Breast epithelium (tissue), 4 donors: ENCODE data around the gene LILRA5. TPM values are rescaled to one million over a fixed set of nuclear protein-coding genes. Genes with fewer than 3 reads are reported as not detected.
A peak's percentile ranks its signal among the peaks of the same experiment; 100 is the strongest.

Experiments
- DNase-seq, 2 donors: peaks; one replicate each; pipeline ENCODE4 v3.0.0-alpha.2; 2019; ENCODE audit warnings: low spot score in 2 of 2
- H3K27ac ChIP-seq, 2 donors: fragments of 200-600 bp; sonication (generic) in 1 of 2; one replicate each; pipeline ENCODE4 v1.5.1; 2016 to 2019; ENCODE audit warnings: mild to moderate bottlenecking in 1 of 2
- H3K27me3 ChIP-seq, 2 donors: fragments of 200-600 bp; sonication (generic) in 1 of 2; one replicate each; pipeline versions ENCODE4 v1.5.1 to v1.6.0; 2017 to 2019; ENCODE audit warnings: control low read depth in 1 of 2, mild to moderate bottlenecking in 1 of 2
- H3K36me3 ChIP-seq: fragments of 200-600 bp; one replicate; pipeline ENCODE4 v1.5.1; 2019
- H3K4me1 ChIP-seq, 2 donors: fragments of 200-600 bp; sonication (generic); one replicate each; pipeline ENCODE4 v1.5.1; 2016 to 2019; ENCODE audit warnings: control low read depth in 1 of 2
- H3K4me3 ChIP-seq, 3 donors: fragments of 200-600 bp; sonication (generic); 1 replicate in 2 of 3; 2 replicates in 1 of 3; pipeline ENCODE4 v1.5.1; 2016 to 2019; ENCODE audit warnings: mild to moderate bottlenecking in 3 of 3, moderate library complexity in 2 of 3
- H3K9me3 ChIP-seq, 2 donors: fragments of 200-600 bp; sonication (generic) in 1 of 2; one replicate each; pipeline ENCODE4 v1.5.1; 2016 to 2019; ENCODE audit warnings: control low read depth in 1 of 2
- POLR2A ChIP-seq: fragments of 450-650 bp; IDR thresholded peaks from one replicate; pipeline ENCODE4 v1.6.1; 2016; ENCODE audit warnings: antibody characterized with exemption, mild to moderate bottlenecking, moderate library complexity
- POLR2AphosphoS5 ChIP-seq, 3 donors: sonication (generic); formaldehyde crosslinking; IDR thresholded peaks; one replicate each; pipeline ENCODE4 v1.6.1; 2017; ENCODE audit warnings: antibody characterized with exemption in 3 of 3
- intact Hi-C: fragments of 100-400 bp; cut with DNase I; formaldehyde crosslinking; loops from one replicate; pipeline ENCODE4 v1.15.1; 2023; ENCODE audit warnings: low total_unique reads
- total RNA-seq, 3 donors: library from RNA; depleted of rRNA; stranded (reverse); fragments of >200 nt; gene quantifications; one replicate each; pipeline ENCODE4 v1.1.0, GENCODE V29; 2016
- TF ChIP-seq, protein P1 (sequence below), 3 donors: fragments of 450-650 bp; IDR thresholded peaks; one replicate each; pipeline ENCODE4 v1.5.1; 2016 to 2017; ENCODE audit warnings: antibody characterized with exemption in 3 of 3, mild to moderate bottlenecking in 3 of 3, moderate library complexity in 3 of 3

Gene LILRA5
- total RNA-seq, 3 donors from 2014 or later = 0.98 to 2.2 (median 1.4) TPM

DNA sequence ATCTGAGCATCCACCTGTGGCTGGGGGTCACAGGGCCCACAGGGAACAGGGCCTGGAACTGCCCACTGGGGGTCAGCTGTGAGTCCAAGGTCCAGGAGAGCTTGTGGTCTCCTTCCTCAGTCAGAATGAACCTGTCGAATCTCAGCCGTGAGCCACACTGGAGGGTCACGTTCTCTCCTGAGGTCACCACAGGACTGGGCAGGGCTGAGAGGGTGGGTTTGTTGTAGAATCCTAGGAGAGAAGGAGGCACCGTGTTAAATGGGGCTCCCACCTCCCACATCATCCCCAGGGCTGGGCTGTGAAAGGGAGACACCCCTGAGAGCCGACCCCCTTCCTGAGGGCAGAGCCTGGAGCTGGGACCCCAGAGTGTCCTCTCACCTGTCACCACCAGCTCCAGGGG, 1.5 kb downstream of the LILRA5 start:
- Histone ChIP-seq H3K4me1 (no peaks in the 10 kb centered on the region), H3K27ac (no peak overlapping the region), H3K4me3 (no peak overlapping the region), H3K27me3 (peaks cover 0 to 36% of the 10 kb centered on the region in 2 donors), H3K36me3 (no peaks in the 10 kb centered on the region), H3K9me3 (no peaks in the 10 kb centered on the region)
- TF ChIP-seq POLR2AphosphoS5 (IDR thresholded peaks at IDR 0.05) (no peak), POLR2A (no peak)
- TF ChIP-seq, protein P1, sequence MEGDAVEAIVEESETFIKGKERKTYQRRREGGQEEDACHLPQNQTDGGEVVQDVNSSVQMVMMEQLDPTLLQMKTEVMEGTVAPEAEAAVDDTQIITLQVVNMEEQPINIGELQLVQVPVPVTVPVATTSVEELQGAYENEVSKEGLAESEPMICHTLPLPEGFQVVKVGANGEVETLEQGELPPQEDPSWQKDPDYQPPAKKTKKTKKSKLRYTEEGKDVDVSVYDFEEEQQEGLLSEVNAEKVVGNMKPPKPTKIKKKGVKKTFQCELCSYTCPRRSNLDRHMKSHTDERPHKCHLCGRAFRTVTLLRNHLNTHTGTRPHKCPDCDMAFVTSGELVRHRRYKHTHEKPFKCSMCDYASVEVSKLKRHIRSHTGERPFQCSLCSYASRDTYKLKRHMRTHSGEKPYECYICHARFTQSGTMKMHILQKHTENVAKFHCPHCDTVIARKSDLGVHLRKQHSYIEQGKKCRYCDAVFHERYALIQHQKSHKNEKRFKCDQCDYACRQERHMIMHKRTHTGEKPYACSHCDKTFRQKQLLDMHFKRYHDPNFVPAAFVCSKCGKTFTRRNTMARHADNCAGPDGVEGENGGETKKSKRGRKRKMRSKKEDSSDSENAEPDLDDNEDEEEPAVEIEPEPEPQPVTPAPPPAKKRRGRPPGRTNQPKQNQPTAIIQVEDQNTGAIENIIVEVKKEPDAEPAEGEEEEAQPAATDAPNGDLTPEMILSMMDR (IDR thresholded peaks at IDR 0.05) = no peak
- peak in 1 of 2 donors; percentile 25 for DNase-seq
- intact Hi-C loops = no loop called here

DNA sequence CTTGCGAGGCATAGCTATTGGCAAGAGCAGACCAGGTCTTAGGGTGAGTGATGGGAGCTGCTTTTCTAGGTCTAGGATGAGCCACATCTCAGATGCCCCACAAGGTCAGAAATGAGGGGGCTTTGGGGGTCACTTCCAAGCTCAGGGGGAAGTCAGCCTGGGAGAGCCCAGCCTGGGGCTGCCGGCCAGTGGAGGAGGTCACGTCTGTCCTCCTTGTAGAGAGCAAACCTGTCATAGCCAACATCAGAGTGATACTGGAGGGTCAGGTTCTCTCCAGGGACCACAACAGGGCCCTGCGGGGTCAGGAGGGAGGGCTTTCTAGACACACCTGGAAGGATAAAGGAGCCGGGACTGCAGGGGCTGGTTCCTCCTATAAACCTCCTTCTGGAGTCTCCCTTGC, 2.4 kb downstream of the LILRA5 start:
- no peaks in the 10 kb centered on the region for H3K9me3 ChIP-seq
- no peak overlapping the region for H3K27ac ChIP-seq
- peaks cover 0 to 39% of the 10 kb centered on the region in 2 donors for H3K27me3 ChIP-seq
- H3K4me1 ChIP-seq = no peaks in the 10 kb centered on the region
- intact Hi-C loops = no loop called here
- TF ChIP-seq, protein P1 (IDR thresholded peaks at IDR 0.05) = no peak
- TF ChIP-seq POLR2AphosphoS5 (IDR thresholded peaks at IDR 0.05) (no peak), POLR2A (no peak)
- DNase-seq = no peak
- H3K4me3 ChIP-seq = no peak overlapping the region
- H3K36me3 ChIP-seq = no peaks in the 10 kb centered on the region

DNA sequence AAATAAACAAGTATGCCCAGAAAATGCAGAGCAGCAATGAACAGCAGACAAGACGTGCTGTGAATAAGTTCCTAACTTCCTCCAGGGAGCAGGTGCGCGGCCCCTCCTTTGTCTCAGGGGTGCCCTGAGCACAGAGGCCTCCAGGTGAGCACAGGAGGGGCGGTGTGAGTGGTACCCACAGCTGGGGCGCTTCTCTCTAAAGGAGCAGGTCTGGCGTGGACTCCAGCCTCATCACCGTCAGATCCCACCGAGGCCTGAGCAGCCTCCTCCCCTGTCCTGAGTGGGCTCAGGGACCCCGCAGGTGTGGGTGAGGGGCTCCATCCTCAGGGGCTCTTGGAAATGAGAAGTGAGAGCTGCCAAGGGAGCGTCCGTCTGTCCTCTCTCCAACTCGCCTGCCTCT, 3.2 kb downstream of the LILRA5 start:
- no peaks in the 10 kb centered on the region for H3K36me3 ChIP-seq
- TF ChIP-seq, protein P1 (IDR thresholded peaks at IDR 0.05) = no peak
- TF ChIP-seq POLR2AphosphoS5 (IDR thresholded peaks at IDR 0.05) (no peak), POLR2A (no peak)
- no peaks in the 10 kb centered on the region for H3K4me1 ChIP-seq
- no peak overlapping the region for H3K4me3 ChIP-seq
- peak in 1 of 2 donors; percentile 40 for DNase-seq
- H3K27me3 ChIP-seq = peaks cover 0 to 42% of the 10 kb centered on the region in 2 donors
- no peak overlapping the region for H3K27ac ChIP-seq
- intact Hi-C loops = no loop called here
- H3K9me3 ChIP-seq = no peaks in the 10 kb centered on the region

DNA sequence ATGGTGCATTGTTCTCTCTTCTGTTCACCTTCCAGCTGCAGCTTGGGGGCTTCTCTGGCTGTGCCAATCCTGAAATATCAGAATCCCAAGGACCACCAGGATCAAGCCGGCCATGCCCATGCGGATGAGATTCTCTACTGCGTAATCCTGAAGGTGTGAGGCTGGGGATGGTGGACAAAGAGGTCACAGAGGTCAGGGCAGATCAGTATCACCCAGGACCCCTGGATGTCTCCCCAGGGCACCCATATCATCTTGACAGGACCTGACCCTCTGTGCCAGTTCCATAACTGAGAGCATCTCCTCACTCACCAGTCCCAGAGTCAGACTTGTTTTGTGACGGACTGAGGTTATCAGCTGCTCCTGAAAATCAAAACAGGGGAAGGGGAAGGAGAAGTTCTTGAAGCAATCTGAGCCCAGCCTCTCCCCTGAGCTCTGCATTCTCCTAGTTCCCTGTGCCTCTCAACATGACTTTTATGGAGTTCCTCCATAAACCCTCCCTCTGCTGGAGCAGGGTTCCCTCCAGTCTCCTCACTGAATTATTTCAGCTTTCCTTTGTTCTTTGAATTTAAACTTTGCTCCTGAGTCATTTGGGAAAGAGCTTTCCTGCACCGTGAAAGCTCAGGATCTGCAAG, 5.5 kb downstream of the LILRA5 start:
- Histone ChIP-seq H3K4me3 (no peak overlapping the region), H3K27me3 (peaks cover 0 to 31% of the 10 kb centered on the region in 2 donors), H3K27ac (no peak overlapping the region), H3K9me3 (no peaks in the 10 kb centered on the region), H3K4me1 (no peaks in the 10 kb centered on the region), H3K36me3 (no peaks in the 10 kb centered on the region)
- TF ChIP-seq, protein P1 (IDR thresholded peaks at IDR 0.05) = no peak
- no peak for TF ChIP-seq POLR2A
- no peak for TF ChIP-seq POLR2AphosphoS5 (IDR thresholded peaks at IDR 0.05)
- intact Hi-C loops = no loop called here
- peak in 1 of 2 donors; percentile 35 for DNase-seq

DNA sequence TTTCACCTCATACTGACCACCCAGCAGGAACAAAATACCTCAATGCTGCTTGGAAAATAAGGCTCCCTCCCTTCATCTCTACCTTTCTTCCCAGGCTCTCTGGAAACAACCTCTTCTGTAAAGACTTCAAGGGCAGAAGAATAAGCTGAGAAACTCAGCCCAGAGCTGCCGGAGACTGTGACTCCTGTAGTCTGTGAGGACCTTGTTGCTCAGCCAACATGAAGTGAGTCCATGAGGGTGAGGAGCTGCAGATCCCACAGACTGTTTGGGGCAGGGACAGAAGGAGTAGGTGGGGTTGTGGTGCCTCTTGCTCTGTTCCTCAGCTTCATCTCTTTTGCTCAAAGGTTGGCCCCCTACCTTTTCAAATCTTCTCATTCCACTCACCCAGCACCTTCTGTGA, 7.8 kb downstream of the LILRA5 start:
- Histone ChIP-seq H3K4me1 (no peaks in the 10 kb centered on the region), H3K9me3 (no peaks in the 10 kb centered on the region), H3K36me3 (no peaks in the 10 kb centered on the region), H3K4me3 (no peak overlapping the region), H3K27ac (no peak overlapping the region), H3K27me3 (peaks cover 0 to 16% of the 10 kb centered on the region in 2 donors)
- intact Hi-C loops = no loop called here
- peak in 1 of 2 donors; percentile 14 for DNase-seq
- TF ChIP-seq POLR2AphosphoS5 (IDR thresholded peaks at IDR 0.05) (no peak), POLR2A (no peak)
- TF ChIP-seq, protein P1 (IDR thresholded peaks at IDR 0.05) = no peak
